Measurements from ENCODE around the gene SERPINB10.

Gene SERPINB10

DNA sequence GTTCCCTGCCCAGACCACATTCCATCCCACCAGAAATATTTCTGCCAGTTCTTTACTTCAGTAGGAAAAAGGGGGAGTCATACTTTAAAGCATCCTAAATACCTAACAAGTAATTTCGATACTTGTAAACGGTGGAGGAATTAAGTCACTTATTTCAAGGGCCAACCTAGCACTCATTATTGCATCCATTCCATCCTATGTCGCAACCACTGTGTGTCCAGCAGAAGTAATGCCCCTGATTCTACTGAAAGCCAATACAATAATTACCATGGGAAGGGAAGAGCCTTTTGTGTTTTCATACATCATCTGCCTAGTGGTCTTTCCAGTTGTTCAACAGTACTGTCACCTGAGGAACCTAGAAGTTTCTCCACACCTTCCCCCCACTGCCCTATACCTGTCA lies 74.6 kb downstream of the SERPINB10 start:
- DNase-seq (ENCODE audit: low read depth): no peak

All from fibroblast of the conjunctiva (primary cell).